Measurements from ENCODE around the gene VIL1. TPM values are rescaled to one million over a fixed set of nuclear protein-coding genes. Genes with fewer than 3 reads are reported as not detected.

The VIL1 gene
- total RNA-seq, 1 experiment from 2014 or later, result 0.49 TPM

- Histone ChIP-seq H3K27ac (ENCODE audit: low read depth, low read length) (no peak overlapping the region), H2AFZ (ENCODE audit: low read depth, low read length, poor library complexity, severe bottlenecking) (no peak overlapping the region), H3K9me2 (ENCODE audit: insufficient read depth) (no peaks in the 10 kb centered on the region), H3K4me1 (ENCODE audit: control insufficient read depth in 1 of 2, insufficient read depth in 2 of 2, low read length in 2 of 2) (peaks cover 5 to 10% of the 10 kb centered on the region in 2 experiments; a peak in 3 of 4 replicates), H3K4me2 (ENCODE audit: low read length) (no peak overlapping the region), H3K36me3 (ENCODE audit: control insufficient read depth in 1 of 2, insufficient read depth in 2 of 2, low read length in 2 of 2) (no peaks in the 10 kb centered on the region), H3K27me3 (ENCODE audit: insufficient read depth, low read length) (no peaks in the 10 kb centered on the region), H3K4me3 (replicated peaks in 1 of 2; ENCODE audit: low read depth in 1 of 2, low read length in 2 of 2) (no peak overlapping the region), H3K79me2 (ENCODE audit: insufficient read depth, low read length) (no peaks in the 10 kb centered on the region), H3K9me3 (ENCODE audit: control insufficient read depth in 1 of 2, insufficient read depth in 1 of 2, low read depth in 1 of 2, low read length in 2 of 2) (no peaks in the 10 kb centered on the region), H4K20me1 (ENCODE audit: insufficient read depth) (no peaks in the 10 kb centered on the region), H3K9ac (ENCODE audit: low read length) (no peak overlapping the region)
- RAD21 ChIA-PET (ENCODE audit: low non-redundant PET in 1 of 2, low total read pairs in 2 of 2, uncharacterized antibody in 2 of 2, unreplicated experiment in 2 of 2), result no interaction called here
- intact Hi-C loops (cut with micrococcal nuclease), result no loop called here
- DNase-seq (ENCODE audit: low read depth, low spot score), result no peak
- ATAC-seq, result no peak
- BruUV-seq (replicated peaks), result no TSS peak
- CTCF ChIA-PET, result no interaction called here
- TF ChIP-seq FOSL1 (IDR thresholded peaks at IDR 0.05; ENCODE audit: low read depth), result no peak
- POLR2A ChIA-PET, result no interaction called here
Observed at GRCh38 chr2:218389333-218390150, 29.4 kb upstream of the VIL1 start.

DNA sequence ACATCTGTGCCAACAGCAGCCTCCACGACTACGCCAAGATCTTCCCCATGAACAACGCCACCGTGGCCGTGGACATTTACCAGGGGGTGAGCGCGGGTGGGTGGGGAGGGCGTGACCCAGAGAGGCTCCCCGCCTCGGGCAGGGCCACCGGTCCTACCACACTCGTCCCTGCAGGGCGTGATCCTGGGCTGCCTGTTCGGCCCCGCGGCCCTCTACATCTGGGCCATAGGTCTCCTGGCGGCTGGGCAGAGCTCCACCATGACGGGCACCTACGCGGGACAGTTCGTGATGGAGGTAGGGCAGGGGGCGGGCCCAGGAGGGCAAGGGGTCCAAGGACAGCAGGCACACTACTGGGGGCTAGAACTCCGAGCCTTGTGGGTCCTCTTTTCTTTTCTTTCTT lies 27.7 kb upstream of the VIL1 start:
- Histone ChIP-seq H3K79me2 (ENCODE audit: insufficient read depth, low read length) (no peaks in the 10 kb centered on the region), H3K36me3 (ENCODE audit: control insufficient read depth in 1 of 2, insufficient read depth in 2 of 2, low read length in 2 of 2) (no peaks in the 10 kb centered on the region), H3K27me3 (ENCODE audit: insufficient read depth, low read length) (no peaks in the 10 kb centered on the region), H3K9me2 (ENCODE audit: insufficient read depth) (no peaks in the 10 kb centered on the region), H3K9ac (ENCODE audit: low read length) (no peak overlapping the region), H3K4me2 (ENCODE audit: low read length) (no peak overlapping the region), H3K4me3 (replicated peaks in 1 of 2; ENCODE audit: low read depth in 1 of 2, low read length in 2 of 2) (no peak overlapping the region), H3K27ac (ENCODE audit: low read depth, low read length) (no peak overlapping the region), H3K4me1 (ENCODE audit: control insufficient read depth in 1 of 2, insufficient read depth in 2 of 2, low read length in 2 of 2) (peaks cover 13 to 23% of the 10 kb centered on the region in 2 experiments; a peak in 3 of 4 replicates), H3K9me3 (ENCODE audit: control insufficient read depth in 1 of 2, insufficient read depth in 1 of 2, low read depth in 1 of 2, low read length in 2 of 2) (no peaks in the 10 kb centered on the region), H4K20me1 (ENCODE audit: insufficient read depth) (no peaks in the 10 kb centered on the region), H2AFZ (ENCODE audit: low read depth, low read length, poor library complexity, severe bottlenecking) (no peak overlapping the region)
- ATAC-seq (no peak), DNase-seq (ENCODE audit: low read depth, low spot score) (no peak)
- TF ChIP-seq EZH2 (IDR thresholded peaks at IDR 0.05), result no peak
- TF ChIP-seq, protein P1, sequence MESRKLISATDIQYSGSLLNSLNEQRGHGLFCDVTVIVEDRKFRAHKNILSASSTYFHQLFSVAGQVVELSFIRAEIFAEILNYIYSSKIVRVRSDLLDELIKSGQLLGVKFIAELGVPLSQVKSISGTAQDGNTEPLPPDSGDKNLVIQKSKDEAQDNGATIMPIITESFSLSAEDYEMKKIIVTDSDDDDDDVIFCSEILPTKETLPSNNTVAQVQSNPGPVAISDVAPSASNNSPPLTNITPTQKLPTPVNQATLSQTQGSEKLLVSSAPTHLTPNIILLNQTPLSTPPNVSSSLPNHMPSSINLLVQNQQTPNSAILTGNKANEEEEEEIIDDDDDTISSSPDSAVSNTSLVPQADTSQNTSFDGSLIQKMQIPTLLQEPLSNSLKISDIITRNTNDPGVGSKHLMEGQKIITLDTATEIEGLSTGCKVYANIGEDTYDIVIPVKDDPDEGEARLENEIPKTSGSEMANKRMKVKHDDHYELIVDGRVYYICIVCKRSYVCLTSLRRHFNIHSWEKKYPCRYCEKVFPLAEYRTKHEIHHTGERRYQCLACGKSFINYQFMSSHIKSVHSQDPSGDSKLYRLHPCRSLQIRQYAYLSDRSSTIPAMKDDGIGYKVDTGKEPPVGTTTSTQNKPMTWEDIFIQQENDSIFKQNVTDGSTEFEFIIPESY (IDR thresholded peaks at IDR 0.05; ENCODE audit: extremely low read depth, insufficient replicate concordance, low read length), result no peak
- TF ChIP-seq, protein P2, sequence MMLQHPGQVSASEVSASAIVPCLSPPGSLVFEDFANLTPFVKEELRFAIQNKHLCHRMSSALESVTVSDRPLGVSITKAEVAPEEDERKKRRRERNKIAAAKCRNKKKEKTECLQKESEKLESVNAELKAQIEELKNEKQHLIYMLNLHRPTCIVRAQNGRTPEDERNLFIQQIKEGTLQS (IDR thresholded peaks at IDR 0.05), result no peak
- TF ChIP-seq, protein P3, sequence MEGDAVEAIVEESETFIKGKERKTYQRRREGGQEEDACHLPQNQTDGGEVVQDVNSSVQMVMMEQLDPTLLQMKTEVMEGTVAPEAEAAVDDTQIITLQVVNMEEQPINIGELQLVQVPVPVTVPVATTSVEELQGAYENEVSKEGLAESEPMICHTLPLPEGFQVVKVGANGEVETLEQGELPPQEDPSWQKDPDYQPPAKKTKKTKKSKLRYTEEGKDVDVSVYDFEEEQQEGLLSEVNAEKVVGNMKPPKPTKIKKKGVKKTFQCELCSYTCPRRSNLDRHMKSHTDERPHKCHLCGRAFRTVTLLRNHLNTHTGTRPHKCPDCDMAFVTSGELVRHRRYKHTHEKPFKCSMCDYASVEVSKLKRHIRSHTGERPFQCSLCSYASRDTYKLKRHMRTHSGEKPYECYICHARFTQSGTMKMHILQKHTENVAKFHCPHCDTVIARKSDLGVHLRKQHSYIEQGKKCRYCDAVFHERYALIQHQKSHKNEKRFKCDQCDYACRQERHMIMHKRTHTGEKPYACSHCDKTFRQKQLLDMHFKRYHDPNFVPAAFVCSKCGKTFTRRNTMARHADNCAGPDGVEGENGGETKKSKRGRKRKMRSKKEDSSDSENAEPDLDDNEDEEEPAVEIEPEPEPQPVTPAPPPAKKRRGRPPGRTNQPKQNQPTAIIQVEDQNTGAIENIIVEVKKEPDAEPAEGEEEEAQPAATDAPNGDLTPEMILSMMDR (IDR thresholded peaks at IDR 0.05 in 2 of 3, conservative IDR thresholded peaks at IDR 0.05 in 1 of 3; ENCODE audit: borderline replicate concordance in 1 of 3, insufficient read depth in 1 of 3, low read depth in 2 of 3, low read length in 2 of 3), result no peak
- BruUV-seq (replicated peaks), result no TSS peak
- intact Hi-C loops (cut with micrococcal nuclease), result no loop called here
- CTCF ChIA-PET, result no interaction called here
- POLR2A ChIA-PET, result no interaction called here
- RAD21 ChIA-PET (ENCODE audit: low non-redundant PET in 1 of 2, low total read pairs in 2 of 2, uncharacterized antibody in 2 of 2, unreplicated experiment in 2 of 2), result no interaction called here
